OCI-LY1 (cell line): ENCODE measurements around the gene ATP11A.

Experiments
- H2AFZ ChIP-seq: fragments of 200-600 bp; sonication (generic), shearing (Covaris generic); 2 replicates; pipeline ENCODE4 v1.6.0; 2014; ENCODE audit warnings: antibody characterized with exemption, mild to moderate bottlenecking, low read length
- H3F3A ChIP-seq: fragments of 200-600 bp; sonication (generic), shearing (Covaris generic); 2 replicates; pipeline ENCODE4 v1.6.0; 2014; ENCODE audit warnings: mild to moderate bottlenecking, antibody characterized with exemption, low read length, moderate library complexity; ENCODE audit not compliant: insufficient read depth
- H3K27ac ChIP-seq: fragments of 200-600 bp; sonication (generic); 2 replicates; pipeline ENCODE4 v1.5.1; 2014; ENCODE audit warnings: low read length, mixed run types, mild to moderate bottlenecking, low read depth; ENCODE audit not compliant: poor library complexity, severe bottlenecking
- H3K27me3 ChIP-seq: fragments of 200-600 bp; sonication (generic); 2 replicates; pipeline ENCODE4 v1.6.0; 2014; ENCODE audit warnings: antibody characterized with exemption, mild to moderate bottlenecking, low read length, moderate library complexity; ENCODE audit not compliant: insufficient read depth
- H3K36me3 ChIP-seq: fragments of 200-600 bp; sonication (generic); 2 replicates; pipeline ENCODE4 v1.6.1; 2014; ENCODE audit warnings: mild to moderate bottlenecking, antibody characterized with exemption, low read length, moderate library complexity, mixed read lengths; ENCODE audit not compliant: insufficient read depth
- H3K4me1 ChIP-seq: fragments of 200-600 bp; sonication (generic); 2 replicates; pipeline ENCODE4 v1.5.1; 2014; ENCODE audit warnings: mild to moderate bottlenecking, low read length, moderate library complexity; ENCODE audit not compliant: insufficient read depth, severe bottlenecking
- H3K4me2 ChIP-seq: fragments of 200-600 bp; sonication (generic), shearing (Covaris generic); 2 replicates; pipeline ENCODE4 v1.6.1; 2014; ENCODE audit warnings: low read length
- H3K4me3 ChIP-seq: fragments of 200-600 bp; sonication (generic); 2 replicates; pipeline ENCODE4 v1.5.1; 2014; ENCODE audit warnings: low read length, low read depth, mild to moderate bottlenecking, mixed read lengths; ENCODE audit not compliant: poor library complexity, severe bottlenecking
- H3K79me2 ChIP-seq: fragments of 200-600 bp; shearing (Covaris generic); 2 replicates; pipeline ENCODE4 v1.6.1; 2016; ENCODE audit warnings: mixed run types, low read length, mixed read lengths; ENCODE audit not compliant: insufficient read depth
- H3K9ac ChIP-seq: fragments of 200-600 bp; sonication (generic), shearing (Covaris generic); 2 replicates; pipeline ENCODE4 v1.6.1; 2014; ENCODE audit warnings: mild to moderate bottlenecking, low read length, mixed read lengths
- H3K9me2 ChIP-seq: fragments of 200-600 bp; sonication (generic), shearing (Covaris generic); 2 replicates; pipeline ENCODE4 v1.6.1; 2014; ENCODE audit warnings: low read depth, mild to moderate bottlenecking, low read length, mixed read lengths
- H3K9me3 ChIP-seq: fragments of 200-600 bp; shearing (Covaris generic); 2 replicates; pipeline ENCODE4 v1.6.1; 2014; ENCODE audit warnings: low read length, mixed read lengths
- H4K20me1 ChIP-seq: fragments of 200-600 bp; sonication (generic), shearing (Covaris generic); 2 replicates; pipeline ENCODE4 v1.6.0; 2016; ENCODE audit warnings: mild to moderate bottlenecking, low read length; ENCODE audit not compliant: insufficient read depth
- EZH2 ChIP-seq: fragments of 200-600 bp; sonication (generic), shearing (Covaris generic); IDR thresholded peaks from 2 replicates; pipeline ENCODE4 v1.8.0; 2017; ENCODE audit warnings: borderline replicate concordance, mixed run types, mild to moderate bottlenecking, antibody characterized with exemption, low read length, moderate library complexity, mixed read lengths
- TF ChIP-seq, protein P1 (sequence below): fragments of 200-600 bp; sonication (generic), shearing (Covaris generic); IDR thresholded peaks from 2 replicates; pipeline ENCODE4 v1.5.1; 2017; ENCODE audit warnings: mild to moderate bottlenecking, antibody characterized with exemption, low read length, moderate library complexity, mixed read lengths

The ATP11A gene

DNA sequence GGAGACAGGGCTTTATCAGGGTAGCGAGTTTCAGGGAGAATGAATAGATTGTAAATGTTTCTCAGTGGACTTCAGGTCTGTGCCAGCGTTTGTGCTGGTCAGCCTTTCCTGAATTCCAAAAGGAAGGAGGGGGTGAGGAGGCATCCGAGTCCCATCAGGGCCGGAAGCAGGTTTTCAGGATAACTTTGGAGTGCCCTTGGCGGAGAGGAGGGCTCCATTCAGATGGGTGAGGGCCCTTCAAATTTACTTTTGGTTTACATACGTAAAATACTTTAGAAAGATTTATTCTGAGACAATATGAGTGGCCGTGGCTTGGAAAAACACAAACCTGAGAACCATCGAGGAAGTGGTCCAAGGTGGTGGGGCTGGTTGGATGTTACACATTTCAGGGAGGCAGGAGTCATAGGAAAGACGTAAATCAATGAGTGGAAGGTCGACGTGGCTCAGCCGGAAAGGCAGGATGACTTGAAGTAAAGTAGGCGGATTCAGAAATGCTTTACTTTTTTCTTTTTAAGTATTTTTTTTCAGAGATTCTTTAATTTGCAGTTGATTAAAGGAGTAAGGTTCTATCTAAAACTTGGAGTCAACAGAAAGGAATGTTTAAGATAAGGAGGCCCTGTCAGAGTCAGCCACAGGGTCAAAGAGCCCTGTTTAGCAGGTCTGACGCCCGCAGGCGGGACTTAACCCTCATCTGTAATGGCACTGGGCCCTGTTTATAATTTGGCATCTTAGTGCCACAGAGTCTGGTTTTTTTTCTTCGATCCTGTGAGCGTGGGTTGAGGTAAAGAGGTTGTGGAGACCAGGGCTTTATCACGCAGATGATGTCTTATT is 32.8 kb downstream of the ATP11A start:
- H3K4me1 ChIP-seq, result no peaks in the 10 kb centered on the region
- H3K9me3 ChIP-seq, result no peaks in the 10 kb centered on the region
- H2AFZ ChIP-seq, result no peak overlapping the region
- no peaks in the 10 kb centered on the region for H3K79me2 ChIP-seq
- no peak overlapping the region for H3K4me2 ChIP-seq
- H3K27me3 ChIP-seq, result no peaks in the 10 kb centered on the region; the same call in 1 of the 2 replicates
- H3K27ac ChIP-seq, result no peak overlapping the region
- H3K9ac ChIP-seq, result no peak overlapping the region
- no peaks in the 10 kb centered on the region for H3K36me3 ChIP-seq
- no peak for TF ChIP-seq EZH2
- TF ChIP-seq, protein P1, sequence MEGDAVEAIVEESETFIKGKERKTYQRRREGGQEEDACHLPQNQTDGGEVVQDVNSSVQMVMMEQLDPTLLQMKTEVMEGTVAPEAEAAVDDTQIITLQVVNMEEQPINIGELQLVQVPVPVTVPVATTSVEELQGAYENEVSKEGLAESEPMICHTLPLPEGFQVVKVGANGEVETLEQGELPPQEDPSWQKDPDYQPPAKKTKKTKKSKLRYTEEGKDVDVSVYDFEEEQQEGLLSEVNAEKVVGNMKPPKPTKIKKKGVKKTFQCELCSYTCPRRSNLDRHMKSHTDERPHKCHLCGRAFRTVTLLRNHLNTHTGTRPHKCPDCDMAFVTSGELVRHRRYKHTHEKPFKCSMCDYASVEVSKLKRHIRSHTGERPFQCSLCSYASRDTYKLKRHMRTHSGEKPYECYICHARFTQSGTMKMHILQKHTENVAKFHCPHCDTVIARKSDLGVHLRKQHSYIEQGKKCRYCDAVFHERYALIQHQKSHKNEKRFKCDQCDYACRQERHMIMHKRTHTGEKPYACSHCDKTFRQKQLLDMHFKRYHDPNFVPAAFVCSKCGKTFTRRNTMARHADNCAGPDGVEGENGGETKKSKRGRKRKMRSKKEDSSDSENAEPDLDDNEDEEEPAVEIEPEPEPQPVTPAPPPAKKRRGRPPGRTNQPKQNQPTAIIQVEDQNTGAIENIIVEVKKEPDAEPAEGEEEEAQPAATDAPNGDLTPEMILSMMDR, result no peak
- H3K9me2 ChIP-seq, result no peaks in the 10 kb centered on the region
- H3F3A ChIP-seq, result no peaks in the 10 kb centered on the region
- H3K4me3 ChIP-seq, result no peak overlapping the region
- no peaks in the 10 kb centered on the region for H4K20me1 ChIP-seq

DNA sequence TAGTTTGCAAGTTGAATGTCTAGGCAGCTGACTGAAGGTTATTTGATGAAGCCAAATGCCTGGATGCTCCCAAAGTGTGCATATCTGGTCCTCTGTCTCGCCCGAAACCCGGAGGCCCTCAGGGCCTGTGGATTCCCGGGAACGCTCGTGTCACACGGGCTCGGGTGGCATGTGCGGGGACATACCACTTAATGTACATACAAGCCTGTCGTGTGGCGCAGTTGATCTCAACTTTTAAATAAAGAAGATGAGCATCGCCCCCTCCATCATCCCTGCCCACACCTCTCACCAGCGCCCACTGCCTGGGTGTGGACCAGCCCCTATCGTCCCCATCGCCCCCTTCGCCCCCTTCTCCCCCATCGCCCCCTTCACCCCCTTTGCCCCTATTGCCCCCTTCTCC is 33.9 kb downstream of the ATP11A start:
- Histone ChIP-seq H3K36me3 (no peaks in the 10 kb centered on the region), H3K4me3 (no peak overlapping the region), H3K9ac (no peak overlapping the region), H4K20me1 (no peaks in the 10 kb centered on the region), H3K9me2 (no peaks in the 10 kb centered on the region), H3K27ac (no peak overlapping the region), H3K79me2 (no peaks in the 10 kb centered on the region), H3K9me3 (no peaks in the 10 kb centered on the region), H3K4me1 (no peaks in the 10 kb centered on the region), H3F3A (no peaks in the 10 kb centered on the region), H3K4me2 (no peak overlapping the region), H2AFZ (no peak overlapping the region), H3K27me3 (no peaks in the 10 kb centered on the region; the same call in 1 of the 2 replicates)
- no peak for TF ChIP-seq EZH2
- TF ChIP-seq, protein P1, result no peak

DNA sequence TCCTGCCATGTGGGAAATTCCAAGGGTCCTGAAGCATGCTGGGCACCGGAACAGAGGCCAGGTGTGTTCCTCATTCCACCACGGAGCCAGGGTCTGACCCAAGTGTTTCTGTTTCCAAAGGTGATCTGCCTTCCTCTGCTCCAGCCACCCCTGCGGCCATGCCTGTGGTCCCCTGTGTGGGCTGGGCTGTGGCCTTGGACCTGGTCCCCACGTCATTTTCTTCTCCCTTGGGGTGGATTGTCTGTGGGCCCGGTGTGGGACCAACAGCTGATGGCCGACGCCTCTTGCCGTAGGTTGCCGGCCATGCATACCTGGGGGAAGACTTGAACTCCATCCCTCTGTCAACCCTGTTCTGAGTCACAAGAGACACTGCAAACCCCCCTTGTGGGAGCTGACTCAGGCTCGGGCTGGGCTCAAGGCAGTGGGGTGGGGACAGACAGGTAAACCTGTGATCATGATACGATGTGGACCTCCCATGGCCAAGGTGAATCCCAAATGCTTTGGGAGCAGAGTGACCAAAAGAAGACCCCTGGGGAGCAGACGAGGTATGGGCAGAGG is 35.0 kb downstream of the ATP11A start:
- no peak overlapping the region for H3K9ac ChIP-seq

More for the DNA sequence above, 35.0 kb downstream of the ATP11A start:
- H4K20me1 ChIP-seq, result no peaks in the 10 kb centered on the region
- no peak overlapping the region for H3K27ac ChIP-seq
- H3K4me2 ChIP-seq, result no peak overlapping the region
- no peak for TF ChIP-seq EZH2
- TF ChIP-seq, protein P1, result no peak
- H3K27me3 ChIP-seq, result peaks cover 5% of the 10 kb centered on the region; the same call in 1 of the 2 replicates
- H3K4me3 ChIP-seq, result no peak overlapping the region
- no peaks in the 10 kb centered on the region for H3K79me2 ChIP-seq
- no peaks in the 10 kb centered on the region for H3K9me2 ChIP-seq
- no peaks in the 10 kb centered on the region for H3K9me3 ChIP-seq
- no peak overlapping the region for H2AFZ ChIP-seq
- H3F3A ChIP-seq, result no peaks in the 10 kb centered on the region
- no peaks in the 10 kb centered on the region for H3K4me1 ChIP-seq
- no peaks in the 10 kb centered on the region for H3K36me3 ChIP-seq
